Testis (tissue), 3 donors: ENCODE measurements around the gene KIAA0753. TPM values are rescaled to one million over a fixed set of nuclear protein-coding genes. Genes with fewer than 3 reads are reported as not detected.

Source experiments
- DNase-seq: peaks from one replicate; pipeline ENCODE4 v3.0.0-alpha.2; 2019
- H3K27ac ChIP-seq, 2 donors: fragments of 200-600 bp; sonication (generic); one replicate each; pipeline ENCODE4 v1.5.1; 2019
- H3K27me3 ChIP-seq: fragments of 200-600 bp; sonication (generic); one replicate; pipeline ENCODE4 v1.5.1; 2019
- H3K36me3 ChIP-seq: fragments of 200-600 bp; sonication (generic); one replicate; pipeline ENCODE4 v1.5.1; 2017; ENCODE audit warnings: low read depth; ENCODE audit errors: missing control alignments
- H3K4me1 ChIP-seq: fragments of 200-600 bp; sonication (generic); one replicate; pipeline ENCODE4 v1.5.1; 2019
- H3K4me3 ChIP-seq, 2 donors: fragments of 200-600 bp; sonication (generic); one replicate each; pipeline ENCODE4 v1.5.1; 2017 to 2019
- H3K9me3 ChIP-seq: fragments of 200-600 bp; sonication (generic); one replicate; pipeline ENCODE4 v1.5.1; 2017
- POLR2A ChIP-seq: fragments of 450-650 bp; IDR thresholded peaks from one replicate; pipeline ENCODE4 v1.6.1; 2017; ENCODE audit warnings: antibody characterized with exemption, mild to moderate bottlenecking, moderate library complexity
- WGBS, 2 donors: methylation state at CpG; one replicate each; pipeline ENCODE4 v1.1.5; 2018; 5-methylcytosine and 5-hydroxymethylcytosine counted together
- intact Hi-C: fragments of 100-400 bp; cut with DNase I; formaldehyde crosslinking; loops from one replicate; pipeline ENCODE4 v1.15.1; 2023; ENCODE audit warnings: low total_unique reads
- polyA plus RNA-seq: library from polyadenylated mRNA; stranded (reverse); fragments of 350-450 nt; fragmentation: Illumina TruSeq; extraction: RNeasy Lipid Tissue Mini Kit (QIAGEN cat#74804); gene quantifications from one replicate; pipeline ENCODE4 v1.2.3, GENCODE V29; 2014; ENCODE audit warnings: low read depth, low replicate concordance; ENCODE audit not compliant: insufficient read depth
- total RNA-seq, 2 donors: library from RNA; depleted of rRNA; stranded (reverse); fragments of >200 nt; gene quantifications; one replicate each; pipeline ENCODE4 v1.2.3, GENCODE V29; 2016
- TF ChIP-seq, protein P1 (sequence below), 3 experiments: fragments of 450-650 bp in 2 of 3; fragments of 200-600 bp in 1 of 3; sonication (generic) in 1 of 3; IDR thresholded peaks; one replicate each; pipeline ENCODE4 v1.5.1; 2016 to 2019; ENCODE audit warnings: antibody characterized with exemption in 3 of 3, mild to moderate bottlenecking in 2 of 3, moderate library complexity in 1 of 3

The KIAA0753 gene
- total and polyA plus RNA-seq, 3 donors from 2014 or later = 43.9 to 59.8 (median 44.7) TPM

DNA sequence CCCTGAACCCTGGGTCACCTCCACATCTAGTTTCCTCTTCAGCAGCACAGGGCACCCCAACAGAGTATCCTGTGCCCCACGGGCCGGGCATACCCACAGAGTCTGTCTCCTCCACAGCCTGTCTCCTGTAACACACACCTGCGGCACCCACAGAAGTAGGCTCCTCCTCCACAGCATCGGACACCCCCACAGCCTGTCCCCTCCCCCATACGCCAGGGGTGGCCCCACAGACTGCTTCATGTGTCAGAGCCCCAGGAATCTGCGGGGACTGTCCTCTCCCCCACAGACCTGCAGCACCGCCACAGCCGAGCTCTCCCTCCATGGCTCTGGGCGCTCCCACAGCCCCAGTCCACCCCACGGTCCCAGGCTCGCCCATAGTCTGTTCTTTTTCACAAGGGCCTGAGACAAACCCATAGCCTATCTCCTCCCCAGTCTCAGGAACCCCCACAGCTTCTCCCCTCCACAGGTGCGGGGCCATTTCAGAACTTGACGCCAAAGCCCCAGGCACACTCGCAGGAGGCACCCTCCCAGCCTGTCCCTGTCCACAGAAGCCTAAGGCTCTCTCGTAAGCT lies 1.4 kb downstream of the KIAA0753 start:
- Histone ChIP-seq H3K4me1 (peaks cover 14% of the 10 kb centered on the region), H3K27ac (no peak overlapping the region), H3K4me3 (peak overlapping the region; percentile 73 to 95), H3K9me3 (no peaks in the 10 kb centered on the region), H3K27me3 (no peaks in the 10 kb centered on the region), H3K36me3 (no peaks in the 10 kb centered on the region)
- WGBS, 2 donors = 17 to 23% methylated on average over 13 to 15 of the region's 15 CpGs
- TF ChIP-seq POLR2A = no peak
- TF ChIP-seq, protein P1, sequence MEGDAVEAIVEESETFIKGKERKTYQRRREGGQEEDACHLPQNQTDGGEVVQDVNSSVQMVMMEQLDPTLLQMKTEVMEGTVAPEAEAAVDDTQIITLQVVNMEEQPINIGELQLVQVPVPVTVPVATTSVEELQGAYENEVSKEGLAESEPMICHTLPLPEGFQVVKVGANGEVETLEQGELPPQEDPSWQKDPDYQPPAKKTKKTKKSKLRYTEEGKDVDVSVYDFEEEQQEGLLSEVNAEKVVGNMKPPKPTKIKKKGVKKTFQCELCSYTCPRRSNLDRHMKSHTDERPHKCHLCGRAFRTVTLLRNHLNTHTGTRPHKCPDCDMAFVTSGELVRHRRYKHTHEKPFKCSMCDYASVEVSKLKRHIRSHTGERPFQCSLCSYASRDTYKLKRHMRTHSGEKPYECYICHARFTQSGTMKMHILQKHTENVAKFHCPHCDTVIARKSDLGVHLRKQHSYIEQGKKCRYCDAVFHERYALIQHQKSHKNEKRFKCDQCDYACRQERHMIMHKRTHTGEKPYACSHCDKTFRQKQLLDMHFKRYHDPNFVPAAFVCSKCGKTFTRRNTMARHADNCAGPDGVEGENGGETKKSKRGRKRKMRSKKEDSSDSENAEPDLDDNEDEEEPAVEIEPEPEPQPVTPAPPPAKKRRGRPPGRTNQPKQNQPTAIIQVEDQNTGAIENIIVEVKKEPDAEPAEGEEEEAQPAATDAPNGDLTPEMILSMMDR (IDR thresholded peaks at IDR 0.05) = no peak
- no peak for DNase-seq
- intact Hi-C loops = no loop called here

DNA sequence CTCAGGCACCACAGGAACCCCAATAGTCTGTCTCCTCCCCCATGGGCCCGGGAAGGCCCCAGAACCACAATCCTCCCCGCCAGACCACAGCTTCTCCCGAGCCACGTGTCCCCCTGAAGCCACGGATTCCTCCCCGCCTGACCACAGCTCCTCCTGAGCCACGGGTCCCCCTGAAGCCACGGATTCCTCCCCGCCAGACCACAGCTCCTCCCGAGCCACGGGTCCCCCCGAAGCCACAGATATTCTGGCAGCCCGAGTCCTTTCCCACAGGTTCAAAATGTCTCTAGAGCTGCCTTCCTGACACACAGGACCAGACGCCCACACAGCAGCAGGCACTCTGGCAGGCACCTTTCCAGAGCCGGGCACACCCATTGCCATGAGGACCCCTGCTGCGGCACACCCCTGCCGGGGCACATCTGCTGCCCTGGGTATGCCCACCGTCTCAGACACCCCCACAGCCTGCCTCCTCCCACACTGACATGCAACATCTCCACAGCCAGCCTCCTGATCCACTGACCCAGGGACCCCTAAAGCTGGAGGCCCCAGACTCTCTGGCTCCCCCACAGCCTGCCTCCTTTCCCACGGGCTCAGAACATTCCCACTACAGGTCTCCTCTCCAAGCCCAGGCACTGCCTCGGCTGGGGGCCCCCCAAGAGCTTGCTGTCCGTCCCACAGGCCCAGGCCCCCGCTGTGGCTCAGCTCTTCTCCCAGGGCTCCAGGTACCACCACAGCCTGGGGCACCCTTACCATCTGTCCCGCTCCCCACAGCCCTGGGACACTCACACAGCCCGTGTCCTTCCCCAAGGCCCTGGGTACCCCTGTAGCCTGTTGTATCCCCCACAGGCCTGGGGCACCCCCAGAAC lies 2.2 kb downstream of the KIAA0753 start:
- no peak overlapping the region for H3K4me3 ChIP-seq
- TF ChIP-seq, protein P1 (IDR thresholded peaks at IDR 0.05) = no peak
- TF ChIP-seq POLR2A = no peak
- no peak for DNase-seq
- no peaks in the 10 kb centered on the region for H3K9me3 ChIP-seq
- intact Hi-C loops = no loop called here
- 68 to 74% methylated on average over 24 of the region's 24 CpGs for WGBS, 2 donors
- H3K36me3 ChIP-seq = no peaks in the 10 kb centered on the region
- no peaks in the 10 kb centered on the region for H3K27me3 ChIP-seq
- H3K4me1 ChIP-seq = peaks cover 14% of the 10 kb centered on the region
- no peak overlapping the region for H3K27ac ChIP-seq

DNA sequence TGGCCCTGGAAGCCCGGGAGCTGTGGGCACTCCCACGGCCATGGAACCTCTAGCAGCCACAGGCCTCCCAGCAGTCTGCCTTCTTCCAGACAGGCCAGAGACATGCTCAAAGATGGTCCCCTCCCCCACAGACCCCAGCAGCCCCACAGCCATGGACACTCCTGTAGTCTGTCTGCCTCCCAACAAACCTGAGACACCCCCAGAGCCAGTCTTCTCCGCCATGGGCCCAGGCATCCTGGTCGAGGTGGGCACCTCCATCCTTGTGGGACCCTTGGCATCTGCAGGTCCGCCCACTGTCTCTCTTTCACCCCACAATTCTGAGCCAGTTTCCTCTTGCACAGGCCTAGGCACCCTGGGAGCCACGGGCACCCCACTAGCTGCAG lies 3.1 kb downstream of the KIAA0753 start:
- intact Hi-C loops = no loop called here
- no peak overlapping the region for H3K27ac ChIP-seq

GRCh38 chr17:6636616-6637457 lies 3.7 kb downstream of the KIAA0753 start:
- Histone ChIP-seq H3K9me3 (no peaks in the 10 kb centered on the region), H3K4me3 (no peak overlapping the region), H3K27ac (no peak overlapping the region), H3K27me3 (no peaks in the 10 kb centered on the region), H3K36me3 (no peaks in the 10 kb centered on the region), H3K4me1 (peaks cover 11% of the 10 kb centered on the region)
- TF ChIP-seq, protein P1 (IDR thresholded peaks at IDR 0.05) = no peak
- no peak for TF ChIP-seq POLR2A
- WGBS, 2 donors = 76 to 85% methylated on average over 13 to 17 of the region's 17 CpGs
- intact Hi-C loops = no loop called here
- DNase-seq = no peak

More for the DNA sequence above, 3.1 kb downstream of the KIAA0753 start:
- 92 to 94% methylated on average over 6 of the region's 6 CpGs for WGBS, 2 donors
- DNase-seq = no peak
- TF ChIP-seq, protein P1 (IDR thresholded peaks at IDR 0.05) = no peak
- TF ChIP-seq POLR2A = no peak
- no peaks in the 10 kb centered on the region for H3K36me3 ChIP-seq
- peaks cover 12% of the 10 kb centered on the region for H3K4me1 ChIP-seq
- no peaks in the 10 kb centered on the region for H3K9me3 ChIP-seq
- no peaks in the 10 kb centered on the region for H3K27me3 ChIP-seq
- no peak overlapping the region for H3K4me3 ChIP-seq
